Panc1 (cell line): Measurements from ENCODE around the gene IRX1. TPM values are rescaled to one million over a fixed set of nuclear protein-coding genes. Genes with fewer than 3 reads are reported as not detected.

Source experiments
- ATAC-seq: fragments of 200-7000 bp; cut with Tn5 transposase; 2 replicates; pipeline ENCODE4 v1.9.1; 2020; ENCODE audit warnings: mild to moderate bottlenecking, moderate library complexity
- BruUV-seq: library from RNA; stranded (reverse); fragments of 400-500 nt; replicated peaks from 2 replicates; lab custom pipeline; 2021; lab: Mats Ljungman, UMichigan
- CTCF ChIA-PET: fragments of 300-600 bp; sonication (Branson Sonifier 250); formaldehyde crosslinking; loops from one replicate; lab custom pipeline; 2022; ENCODE audit warnings: antibody characterized with exemption; lab: Charles Lee
- POLR2A ChIA-PET: fragments of 300-600 bp; sonication (Branson Sonifier 250); formaldehyde crosslinking; loops from one replicate; lab custom pipeline; 2022; ENCODE audit warnings: antibody characterized with exemption; lab: Charles Lee
- DNase-seq: peaks from one replicate; pipeline ENCODE4 v3.0.0-alpha.2; 2010; ENCODE audit warnings: low read depth, low spot score
- H3K27ac ChIP-seq: 2 replicates; pipeline ENCODE4 v1.5.1; 2011; ENCODE audit warnings: mild to moderate bottlenecking, low read length, inconsistent platforms
- H3K27me3 ChIP-seq: fragments of 200-500 bp; sonication (Bioruptor generic); 2 replicates; pipeline ENCODE4 v1.6.0; 2014; ENCODE audit warnings: low read length, inconsistent platforms; ENCODE audit not compliant: control insufficient read depth, insufficient read depth
- H3K36me3 ChIP-seq: fragments of 200-500 bp; sonication (Bioruptor generic); 2 replicates; pipeline ENCODE4 v1.5.1; 2014; ENCODE audit warnings: inconsistent platforms, mild to moderate bottlenecking, low read length, moderate library complexity; ENCODE audit not compliant: control insufficient read depth, insufficient read depth
- H3K4me1 ChIP-seq: 2 replicates; pipeline ENCODE4 v1.5.1; 2011; ENCODE audit warnings: inconsistent platforms, mild to moderate bottlenecking, low read length, moderate library complexity; ENCODE audit not compliant: control insufficient read depth, insufficient read depth
- H3K4me3 ChIP-seq, 2 experiments: 2 replicates each; pipeline ENCODE4 v1.5.1; 2011 to 2012; ENCODE audit warnings: low read depth in 2 of 2, low read length in 2 of 2, mild to moderate bottlenecking in 2 of 2, inconsistent platforms in 1 of 2, moderate library complexity in 1 of 2
- H3K9me3 ChIP-seq: fragments of 200-500 bp; sonication (Bioruptor generic); 2 replicates; pipeline ENCODE4 v1.5.1; 2014; ENCODE audit warnings: low read depth, mild to moderate bottlenecking, inconsistent platforms, low read length, moderate library complexity; ENCODE audit not compliant: control insufficient read depth, insufficient read depth
- POLR2AphosphoS5 ChIP-seq: IDR thresholded peaks from 2 replicates; pipeline ENCODE4 v1.6.1; 2012; ENCODE audit warnings: mild to moderate bottlenecking, low read depth, low read length, moderate library complexity
- SIN3A ChIP-seq: IDR thresholded peaks from 2 replicates; pipeline ENCODE4 v1.6.1; 2012; ENCODE audit warnings: low read depth, mild to moderate bottlenecking, low read length, moderate library complexity, borderline replicate concordance; ENCODE audit not compliant: insufficient read depth
- TCF7L2 ChIP-seq: IDR thresholded peaks from 2 replicates; pipeline ENCODE4 v1.6.1; 2011; ENCODE audit warnings: mild to moderate bottlenecking, low read depth, low read length, inconsistent platforms
- in situ Hi-C: cut with HindIII; loops from 2 replicates; pipeline ENCODE4 v1.10.0; 2016; ENCODE audit warnings: low sequenced_read_pairs, low pct_unique_long_range_greater_than_20kb
- intact Hi-C: fragments of 100-400 bp; cut with micrococcal nuclease; formaldehyde crosslinking; loops from one replicate; pipeline ENCODE4 v1.10.0; 2022; ENCODE audit not compliant: unreplicated experiment
- total RNA-seq: library from RNA; stranded (reverse); gene quantifications from one replicate; pipeline ENCODE4 v1.2.1, GENCODE V29; 2021; ENCODE audit not compliant: unreplicated experiment
- TF ChIP-seq, protein P1 (sequence below): fragments of 450-650 bp; IDR thresholded peaks from 2 replicates; pipeline ENCODE4 v1.5.1; 2017; ENCODE audit warnings: mild to moderate bottlenecking
- TF ChIP-seq, protein P2 (sequence below), 2 experiments: IDR thresholded peaks; 2 replicates each; pipeline ENCODE4 v1.6.1; 2011 to 2012; ENCODE audit warnings: low read depth in 2 of 2, control low read depth in 1 of 2, low read length in 1 of 2, mild to moderate bottlenecking in 1 of 2, moderate library complexity in 1 of 2; ENCODE audit not compliant: insufficient read depth in 1 of 2

Gene IRX1
- total RNA-seq, 1 experiment from 2014 or later = not detected

DNA sequence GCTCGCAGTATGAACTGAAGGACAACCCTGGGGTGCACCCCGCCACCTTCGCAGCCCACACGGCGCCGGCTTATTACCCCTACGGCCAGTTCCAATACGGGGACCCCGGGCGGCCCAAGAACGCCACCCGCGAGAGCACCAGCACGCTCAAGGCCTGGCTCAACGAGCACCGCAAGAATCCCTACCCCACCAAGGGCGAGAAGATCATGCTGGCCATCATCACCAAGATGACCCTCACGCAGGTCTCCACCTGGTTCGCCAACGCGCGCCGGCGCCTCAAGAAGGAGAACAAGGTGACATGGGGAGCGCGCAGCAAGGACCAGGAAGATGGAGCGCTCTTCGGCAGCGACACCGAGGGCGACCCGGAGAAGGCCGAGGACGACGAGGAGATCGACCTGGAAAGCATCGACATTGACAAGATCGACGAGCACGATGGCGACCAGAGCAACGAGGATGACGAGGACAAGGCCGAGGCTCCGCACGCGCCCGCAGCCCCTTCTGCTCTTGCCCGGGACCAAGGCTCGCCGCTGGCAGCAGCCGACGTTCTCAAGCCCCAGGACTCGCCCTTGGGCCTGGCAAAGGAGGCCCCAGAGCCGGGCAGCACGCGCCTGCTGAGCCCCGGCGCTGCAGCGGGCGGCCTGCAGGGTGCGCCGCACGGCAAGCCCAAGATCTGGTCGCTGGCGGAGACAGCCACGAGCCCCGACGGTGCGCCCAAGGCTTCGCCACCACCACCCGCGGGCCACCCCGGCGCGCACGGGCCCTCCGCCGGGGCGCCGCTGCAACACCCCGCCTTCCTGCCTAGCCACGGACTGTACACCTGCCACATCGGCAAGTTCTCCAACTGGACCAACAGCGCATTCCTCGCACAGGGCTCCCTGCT is 3.8 kb downstream of the IRX1 start:
- Histone ChIP-seq H3K9me3 (no peaks in the 10 kb centered on the region), H3K4me1 (no peaks in the 10 kb centered on the region), H3K4me3 (no peak overlapping the region), H3K36me3 (no peaks in the 10 kb centered on the region), H3K27ac (no peak overlapping the region), H3K27me3 (no peaks in the 10 kb centered on the region)
- TF ChIP-seq, protein P1, sequence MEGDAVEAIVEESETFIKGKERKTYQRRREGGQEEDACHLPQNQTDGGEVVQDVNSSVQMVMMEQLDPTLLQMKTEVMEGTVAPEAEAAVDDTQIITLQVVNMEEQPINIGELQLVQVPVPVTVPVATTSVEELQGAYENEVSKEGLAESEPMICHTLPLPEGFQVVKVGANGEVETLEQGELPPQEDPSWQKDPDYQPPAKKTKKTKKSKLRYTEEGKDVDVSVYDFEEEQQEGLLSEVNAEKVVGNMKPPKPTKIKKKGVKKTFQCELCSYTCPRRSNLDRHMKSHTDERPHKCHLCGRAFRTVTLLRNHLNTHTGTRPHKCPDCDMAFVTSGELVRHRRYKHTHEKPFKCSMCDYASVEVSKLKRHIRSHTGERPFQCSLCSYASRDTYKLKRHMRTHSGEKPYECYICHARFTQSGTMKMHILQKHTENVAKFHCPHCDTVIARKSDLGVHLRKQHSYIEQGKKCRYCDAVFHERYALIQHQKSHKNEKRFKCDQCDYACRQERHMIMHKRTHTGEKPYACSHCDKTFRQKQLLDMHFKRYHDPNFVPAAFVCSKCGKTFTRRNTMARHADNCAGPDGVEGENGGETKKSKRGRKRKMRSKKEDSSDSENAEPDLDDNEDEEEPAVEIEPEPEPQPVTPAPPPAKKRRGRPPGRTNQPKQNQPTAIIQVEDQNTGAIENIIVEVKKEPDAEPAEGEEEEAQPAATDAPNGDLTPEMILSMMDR = no peak
- TF ChIP-seq, protein P2, sequence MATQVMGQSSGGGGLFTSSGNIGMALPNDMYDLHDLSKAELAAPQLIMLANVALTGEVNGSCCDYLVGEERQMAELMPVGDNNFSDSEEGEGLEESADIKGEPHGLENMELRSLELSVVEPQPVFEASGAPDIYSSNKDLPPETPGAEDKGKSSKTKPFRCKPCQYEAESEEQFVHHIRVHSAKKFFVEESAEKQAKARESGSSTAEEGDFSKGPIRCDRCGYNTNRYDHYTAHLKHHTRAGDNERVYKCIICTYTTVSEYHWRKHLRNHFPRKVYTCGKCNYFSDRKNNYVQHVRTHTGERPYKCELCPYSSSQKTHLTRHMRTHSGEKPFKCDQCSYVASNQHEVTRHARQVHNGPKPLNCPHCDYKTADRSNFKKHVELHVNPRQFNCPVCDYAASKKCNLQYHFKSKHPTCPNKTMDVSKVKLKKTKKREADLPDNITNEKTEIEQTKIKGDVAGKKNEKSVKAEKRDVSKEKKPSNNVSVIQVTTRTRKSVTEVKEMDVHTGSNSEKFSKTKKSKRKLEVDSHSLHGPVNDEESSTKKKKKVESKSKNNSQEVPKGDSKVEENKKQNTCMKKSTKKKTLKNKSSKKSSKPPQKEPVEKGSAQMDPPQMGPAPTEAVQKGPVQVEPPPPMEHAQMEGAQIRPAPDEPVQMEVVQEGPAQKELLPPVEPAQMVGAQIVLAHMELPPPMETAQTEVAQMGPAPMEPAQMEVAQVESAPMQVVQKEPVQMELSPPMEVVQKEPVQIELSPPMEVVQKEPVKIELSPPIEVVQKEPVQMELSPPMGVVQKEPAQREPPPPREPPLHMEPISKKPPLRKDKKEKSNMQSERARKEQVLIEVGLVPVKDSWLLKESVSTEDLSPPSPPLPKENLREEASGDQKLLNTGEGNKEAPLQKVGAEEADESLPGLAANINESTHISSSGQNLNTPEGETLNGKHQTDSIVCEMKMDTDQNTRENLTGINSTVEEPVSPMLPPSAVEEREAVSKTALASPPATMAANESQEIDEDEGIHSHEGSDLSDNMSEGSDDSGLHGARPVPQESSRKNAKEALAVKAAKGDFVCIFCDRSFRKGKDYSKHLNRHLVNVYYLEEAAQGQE (IDR thresholded peaks at IDR 0.05; ENCODE audit: insufficient read depth in 1 of 2, low read depth in 2 of 2, low read length in 1 of 2) = no peak
- TF ChIP-seq POLR2AphosphoS5 (no peak), SIN3A (no peak), TCF7L2 (no peak)
- POLR2A ChIA-PET = no interaction called here
- in situ Hi-C loops (no loop called here), intact Hi-C loops (no loop called here)
- no TSS peak for BruUV-seq
- no peak for ATAC-seq
- DNase-seq = no peak
- CTCF ChIA-PET = no interaction called here

- H3K4me1 ChIP-seq = no peaks in the 10 kb centered on the region
- H3K27ac ChIP-seq = no peak overlapping the region
- ATAC-seq (no peak), DNase-seq (no peak)
- H3K36me3 ChIP-seq = no peaks in the 10 kb centered on the region
- TF ChIP-seq TCF7L2 (no peak), POLR2AphosphoS5 (no peak), SIN3A (no peak)
- TF ChIP-seq, protein P2 (IDR thresholded peaks at IDR 0.05; ENCODE audit: insufficient read depth in 1 of 2, low read depth in 2 of 2, low read length in 1 of 2) = no peak
- TF ChIP-seq, protein P1 = no peak
- in situ Hi-C loops = no loop called here
- no peaks in the 10 kb centered on the region for H3K9me3 ChIP-seq
- ChIA-PET CTCF (no interaction called here), POLR2A (no interaction called here)
- BruUV-seq = no TSS peak
- intact Hi-C loops = no loop called here
- no peaks in the 10 kb centered on the region for H3K27me3 ChIP-seq
- no peak overlapping the region for H3K4me3 ChIP-seq
Observed at GRCh38 chr5:3600106-3601060, 4.8 kb downstream of the IRX1 start.
